ENCODE measurements around the gene SYNDIG1.

The SYNDIG1 gene

DNA sequence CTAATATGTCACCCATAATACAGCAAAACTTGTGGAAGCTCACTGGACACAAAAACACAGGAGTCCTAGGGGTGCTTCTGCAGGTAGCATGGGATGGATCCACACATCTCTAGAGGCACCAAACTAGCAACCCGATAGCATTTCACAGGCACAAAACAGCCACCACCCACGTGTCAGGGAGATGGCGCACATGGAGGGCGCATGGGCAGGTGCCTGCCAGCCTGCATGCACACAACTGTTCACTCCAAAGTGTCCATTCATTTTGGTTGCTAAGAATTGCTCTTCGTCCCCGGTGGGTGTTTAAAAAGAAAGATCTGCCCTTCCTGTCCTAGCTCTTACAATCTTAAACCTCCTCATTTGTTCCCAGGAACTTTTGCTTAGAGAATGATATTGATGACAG is 171.3 kb downstream of the SYNDIG1 start:
- no peak for DNase-seq

- no peak for DNase-seq
These were observed 174.6 kb downstream of the SYNDIG1 start for GRCh38 chr20:24643731-24644626.

DNA sequence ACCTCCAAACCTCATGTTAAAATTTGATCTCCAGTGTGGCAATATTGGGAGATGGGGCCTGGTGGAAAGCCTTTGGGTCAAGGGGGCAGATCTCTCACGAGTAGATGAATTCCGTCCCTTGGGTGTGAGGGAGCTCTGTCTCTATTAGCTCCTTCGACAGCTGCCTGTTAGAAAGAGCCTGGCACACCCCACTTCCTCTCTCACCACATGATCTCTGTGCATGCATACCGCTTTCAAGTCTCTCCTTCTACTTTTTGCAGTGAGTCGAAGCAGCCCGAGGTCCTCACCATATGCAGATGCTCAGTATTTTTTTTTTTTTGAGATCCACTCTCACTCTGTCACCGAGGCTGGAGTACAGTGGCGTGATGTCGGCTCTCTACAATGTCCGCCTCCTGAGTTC is 176.9 kb downstream of the SYNDIG1 start:
- no peak for DNase-seq

GRCh38 chr20:24647713-24648112 is 178.3 kb downstream of the SYNDIG1 start:
- DNase-seq = no peak

- peak; percentile 21 for DNase-seq
These were observed 179.1 kb downstream of the SYNDIG1 start for GRCh38 chr20:24648481-24648880.

DNA sequence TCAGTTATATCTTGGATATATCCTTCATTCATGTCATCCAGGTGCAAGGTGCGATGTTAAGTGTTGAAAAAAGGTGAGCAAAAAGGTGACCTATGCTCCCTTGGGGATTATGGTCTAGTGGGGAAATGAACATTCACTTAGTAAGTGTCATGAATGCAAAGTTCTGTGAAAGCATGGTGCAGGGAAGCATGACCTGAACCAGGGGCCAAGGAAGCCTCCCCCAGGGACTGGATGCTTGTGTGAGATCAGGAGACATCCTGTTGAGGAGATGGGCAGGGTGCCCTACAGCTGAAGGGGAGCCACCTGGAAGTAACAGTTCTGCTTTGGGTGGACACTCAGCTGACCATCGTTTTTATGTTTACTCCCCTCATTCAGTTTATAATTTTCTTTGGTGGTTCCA is 179.5 kb downstream of the SYNDIG1 start:
- no peak for DNase-seq

DNA sequence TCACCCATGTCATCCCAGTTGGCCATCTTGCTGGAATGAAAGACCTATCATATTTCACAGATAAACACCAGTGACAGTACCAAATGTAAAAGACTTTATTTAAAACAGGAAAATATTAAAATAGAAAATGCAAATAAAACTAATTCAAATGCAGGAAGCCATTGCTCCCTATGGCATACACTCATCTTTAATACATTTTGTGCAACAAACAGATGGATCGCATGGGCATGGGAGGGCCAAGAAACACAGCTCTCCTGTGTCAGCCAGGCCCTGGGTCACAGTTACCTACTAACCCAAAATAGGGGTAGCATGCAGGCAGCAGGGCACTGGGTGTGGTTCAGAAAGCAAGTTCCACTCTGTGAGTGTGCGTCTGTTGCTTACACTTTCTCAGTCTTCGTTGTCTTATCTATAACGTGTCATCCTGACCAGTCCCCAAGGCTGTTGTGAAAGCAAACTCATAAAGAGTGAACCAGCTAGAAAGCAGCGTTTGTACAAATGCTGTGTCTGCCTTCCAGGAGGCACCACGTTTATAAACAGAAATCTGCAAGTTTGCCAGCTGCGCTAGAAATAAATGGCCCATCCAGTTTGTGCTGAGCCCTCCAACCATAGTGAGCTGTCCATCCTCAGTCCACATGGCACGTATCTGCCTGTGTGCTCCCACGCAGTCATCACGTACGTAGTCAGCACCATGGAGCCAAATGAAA is 180.5 kb downstream of the SYNDIG1 start:
- peak; percentile 44 for DNase-seq

DNA sequence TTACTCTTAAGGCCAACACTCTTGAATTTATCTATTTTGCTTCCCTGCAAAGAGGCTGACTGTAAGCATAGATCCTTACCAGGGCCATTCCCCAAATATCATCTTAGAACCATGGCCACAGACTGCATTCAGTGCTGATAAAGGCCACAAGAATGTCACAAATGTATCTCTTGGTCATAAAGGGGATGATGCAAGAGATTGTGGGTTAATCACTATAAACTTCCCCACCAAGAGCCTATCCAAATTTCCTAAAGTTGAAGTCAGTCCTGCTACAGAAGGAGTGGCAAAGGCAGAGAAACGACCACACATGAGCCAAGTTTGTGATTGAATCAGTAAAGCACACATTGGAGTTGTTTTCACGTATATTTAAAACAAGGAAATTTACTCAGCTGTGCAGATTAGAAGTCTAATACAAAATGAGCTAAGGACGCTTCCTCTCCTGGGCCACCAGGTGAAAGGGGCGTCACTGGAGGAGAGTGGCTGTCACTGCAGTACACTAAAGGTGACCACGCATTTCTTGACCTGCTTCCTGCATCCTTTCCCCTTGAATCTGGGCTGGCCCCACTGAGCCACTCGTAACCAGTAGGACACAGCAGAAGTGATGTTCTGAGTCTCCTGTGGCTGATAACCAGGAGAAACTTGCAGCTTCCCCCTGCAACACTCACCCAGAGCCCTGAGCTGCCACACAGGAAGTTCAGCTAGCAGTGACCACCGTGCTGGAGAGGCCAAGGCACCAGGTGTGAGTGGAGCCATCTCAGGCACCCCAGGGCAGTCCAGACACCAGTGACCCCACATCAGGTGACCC is 181.9 kb downstream of the SYNDIG1 start:
- DNase-seq = peak; percentile 97

- peak; percentile 54 for DNase-seq
These were observed 182.5 kb downstream of the SYNDIG1 start for GRCh38 chr20:24651976-24652345.

GRCh38 chr20:24653306-24653705 is 183.9 kb downstream of the SYNDIG1 start:
- peak; percentile 42 for DNase-seq

- no peak for DNase-seq
These were observed 185.0 kb downstream of the SYNDIG1 start for GRCh38 chr20:24654425-24654824.

- DNase-seq = no peak
These were observed 187.0 kb downstream of the SYNDIG1 start for GRCh38 chr20:24656391-24656790.

GRCh38 chr20:24657196-24657595 is 187.8 kb downstream of the SYNDIG1 start:
- no peak for DNase-seq

GRCh38 chr20:24657878-24658620 is 188.6 kb downstream of the SYNDIG1 start:
- DNase-seq = no peak

- DNase-seq = no peak
These were observed 189.7 kb downstream of the SYNDIG1 start for GRCh38 chr20:24658920-24659660.

DNA sequence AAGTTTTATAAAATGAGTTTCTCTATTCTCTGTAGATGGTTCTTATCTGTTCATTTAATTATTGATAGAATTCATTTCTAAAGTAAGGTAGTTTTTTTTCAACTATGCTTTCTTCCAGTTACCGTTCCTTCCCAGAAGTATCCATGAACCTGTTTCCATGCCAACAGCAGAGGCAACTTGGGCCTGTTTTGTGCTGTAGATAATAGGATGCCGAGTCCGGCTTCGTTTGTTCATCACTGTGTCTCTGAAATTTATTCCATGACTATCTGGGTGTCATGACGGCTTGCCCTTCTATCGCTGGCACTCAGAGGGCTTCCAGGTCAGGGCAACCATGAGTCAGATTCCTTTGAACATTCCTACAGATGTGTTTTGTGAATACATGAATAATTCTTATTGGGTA is 190.4 kb downstream of the SYNDIG1 start:
- no peak for DNase-seq

GRCh38 chr20:24660651-24661050 is 191.2 kb downstream of the SYNDIG1 start:
- no peak for DNase-seq

DNA sequence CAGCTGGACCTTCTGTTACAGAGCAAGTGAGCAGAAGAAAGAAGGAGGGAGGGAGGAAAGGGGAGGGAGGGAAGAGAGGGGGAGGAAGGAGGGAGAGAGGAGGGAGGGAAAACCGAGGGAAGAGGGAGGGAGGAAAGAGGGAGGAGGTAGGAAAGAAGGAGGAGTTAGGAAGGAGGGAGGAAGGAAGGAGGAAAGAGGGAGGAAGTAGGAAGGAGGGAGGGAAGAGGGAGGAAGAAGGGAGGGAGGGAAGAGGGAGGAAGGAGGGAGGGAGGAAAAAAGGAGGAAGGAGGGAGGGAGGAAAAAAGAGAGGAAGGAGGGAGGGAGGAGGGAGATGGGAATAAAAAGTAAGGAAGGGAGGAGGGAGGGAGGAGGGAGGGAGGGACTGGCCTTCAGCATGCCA is 191.8 kb downstream of the SYNDIG1 start:
- no peak for DNase-seq

- DNase-seq = no peak
These were observed 192.9 kb downstream of the SYNDIG1 start for GRCh38 chr20:24662322-24662721.

DNA sequence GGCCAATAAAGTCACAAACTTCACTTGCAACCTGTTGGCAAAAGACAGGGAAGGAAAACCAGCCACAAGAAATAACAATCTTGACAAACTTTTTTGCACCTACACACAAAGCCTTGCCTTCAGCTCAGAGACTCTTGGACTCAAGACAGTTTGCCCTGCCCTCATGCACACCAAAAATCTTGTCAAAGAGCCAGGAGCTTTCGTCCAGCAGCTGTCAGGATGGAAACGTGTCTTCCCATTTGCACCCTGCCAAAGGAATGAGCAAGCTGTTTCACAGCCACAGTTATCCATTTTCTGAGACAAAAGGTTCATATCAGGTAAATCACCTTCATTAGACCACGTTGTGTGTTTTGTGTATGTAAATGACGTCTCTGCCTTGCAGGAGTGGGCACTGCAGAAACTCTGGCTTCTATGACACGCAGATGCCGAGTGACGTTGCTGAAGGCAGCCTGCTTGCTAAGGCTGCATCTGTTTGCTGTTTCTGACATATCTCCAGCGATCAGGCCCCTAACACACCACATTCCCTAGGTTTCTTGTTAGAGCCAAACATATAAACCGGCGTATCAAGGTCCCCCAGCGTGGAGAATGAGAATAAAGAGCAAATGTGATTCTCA is 193.4 kb downstream of the SYNDIG1 start:
- DNase-seq = no peak

DNA sequence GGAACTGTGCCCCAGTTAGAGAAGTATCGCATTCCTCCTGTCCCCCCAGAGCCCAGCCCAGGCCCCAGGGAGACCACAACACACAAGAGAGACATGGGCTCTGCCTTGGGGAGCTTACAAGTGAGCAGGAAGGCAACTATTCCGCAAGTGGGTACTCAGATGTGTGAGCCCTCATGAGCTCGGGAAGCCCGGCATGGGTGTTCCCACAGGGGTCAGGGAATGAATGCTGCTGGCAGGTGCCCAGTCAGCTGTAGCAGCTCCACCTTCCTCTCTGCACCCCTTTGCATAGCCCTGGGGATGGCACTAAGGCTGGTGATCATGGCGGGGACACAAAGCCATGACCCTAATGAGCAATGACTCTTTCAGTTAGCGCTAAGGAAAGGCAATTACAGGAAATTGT is 194.1 kb downstream of the SYNDIG1 start:
- no peak for DNase-seq
